Ishikawa (cell line): ENCODE measurements around the gene ARHGDIA.

Experiments used
- CEBPB ChIP-seq: IDR thresholded peaks from 2 replicates; pipeline ENCODE4 v1.6.1; 2012
- CREB1 ChIP-seq: IDR thresholded peaks from 2 replicates; pipeline ENCODE4 v1.6.1; 2012; ENCODE audit warnings: low read depth
- EGR1 ChIP-seq: IDR thresholded peaks from 2 replicates; pipeline ENCODE4 v1.6.1; 2012
- EP300 ChIP-seq: IDR thresholded peaks from 2 replicates; pipeline ENCODE4 v1.6.1; 2012; ENCODE audit warnings: borderline replicate concordance
- FOXM1 ChIP-seq: IDR thresholded peaks from 2 replicates; pipeline ENCODE4 v1.6.1; 2012; ENCODE audit warnings: low read depth, borderline replicate concordance
- MAX ChIP-seq: IDR thresholded peaks from 2 replicates; pipeline ENCODE4 v1.6.1; 2012
- NFIC ChIP-seq: IDR thresholded peaks from 2 replicates; pipeline ENCODE4 v1.6.1; 2012
- RAD21 ChIP-seq: IDR thresholded peaks from 2 replicates; pipeline ENCODE4 v1.6.1; 2012; ENCODE audit warnings: low read depth
- REST ChIP-seq: IDR thresholded peaks from 2 replicates; pipeline ENCODE4 v1.6.1; 2012; ENCODE audit warnings: low read depth, mild to moderate bottlenecking
- TAF1 ChIP-seq: IDR thresholded peaks from 2 replicates; pipeline ENCODE4 v1.6.1; 2012; ENCODE audit warnings: low read depth, mild to moderate bottlenecking
- TCF12 ChIP-seq: IDR thresholded peaks from 2 replicates; pipeline ENCODE4 v1.6.1; 2012; ENCODE audit warnings: low read depth
- TEAD4 ChIP-seq: IDR thresholded peaks from 2 replicates; pipeline ENCODE4 v1.6.1; 2012
- USF1 ChIP-seq: IDR thresholded peaks from 2 replicates; pipeline ENCODE4 v1.6.1; 2012
- YY1 ChIP-seq: IDR thresholded peaks from 2 replicates; pipeline ENCODE4 v1.6.1; 2012; ENCODE audit warnings: low read depth
- ZBTB7A ChIP-seq: IDR thresholded peaks from 2 replicates; pipeline ENCODE4 v1.6.1; 2012; ENCODE audit warnings: low read depth

The ARHGDIA gene

GRCh38 chr17:81885869-81886548 lies 14.9 kb upstream of the ARHGDIA start:
- no peak for TF ChIP-seq TCF12
- no peak for TF ChIP-seq NFIC
- TF ChIP-seq FOXM1 = no peak
- no peak for TF ChIP-seq CREB1
- TF ChIP-seq ZBTB7A = no peak
- TF ChIP-seq YY1 = no peak
- no peak for TF ChIP-seq REST
- TF ChIP-seq RAD21 = no peak
- no peak for TF ChIP-seq CEBPB
- TF ChIP-seq USF1 = no peak
- TF ChIP-seq EP300 = no peak
- no peak for TF ChIP-seq TAF1

- TF ChIP-seq EGR1 (no peak), CREB1 (no peak), EP300 (no peak), CEBPB (no peak), USF1 (no peak)
Measured at GRCh38 chr17:81885454-81885853, 14.3 kb upstream of the ARHGDIA start.

GRCh38 chr17:81884968-81885367 lies 13.8 kb upstream of the ARHGDIA start:
- TF ChIP-seq USF1 (no peak), REST (no peak), CREB1 (no peak), NFIC (no peak), EP300 (no peak), FOXM1 (no peak), CEBPB (no peak)

- TF ChIP-seq TEAD4 (no peak), TCF12 (no peak)
Measured at GRCh38 chr17:81884520-81884919, 13.4 kb upstream of the ARHGDIA start.

- no peak for TF ChIP-seq CEBPB
- no peak for TF ChIP-seq TCF12
- no peak for TF ChIP-seq RAD21
- TF ChIP-seq TEAD4 = no peak
- TF ChIP-seq TAF1 = no peak
- no peak for TF ChIP-seq FOXM1
- no peak for TF ChIP-seq NFIC
- TF ChIP-seq MAX = no peak
Measured at GRCh38 chr17:81879121-81879520, 8.0 kb upstream of the ARHGDIA start.

GRCh38 chr17:81878294-81878693 lies 7.2 kb upstream of the ARHGDIA start:
- TF ChIP-seq YY1 (no peak), ZBTB7A (no peak), FOXM1 (no peak)

GRCh38 chr17:81877569-81877968 lies 6.4 kb upstream of the ARHGDIA start:
- TF ChIP-seq CREB1 (no peak), NFIC (no peak), EGR1 (no peak), FOXM1 (no peak), RAD21 (no peak), YY1 (no peak), CEBPB (no peak), ZBTB7A (no peak), REST (no peak), USF1 (no peak), TEAD4 (no peak), EP300 (no peak), TAF1 (no peak), MAX (no peak)
